T-helper 17 cell (primary cell): ENCODE data around the gene CRYL1. TPM values are rescaled to one million over a fixed set of nuclear protein-coding genes. Genes with fewer than 3 reads are reported as not detected.

Experiments used
- ATAC-seq: fragments of 150-1000 bp; cut with Tn5 transposase; 2 replicates; pipeline ENCODE4 v1.10.0; 2021; ENCODE audit warnings: mild to moderate bottlenecking, moderate library complexity
- DNase-seq, 3 donors: peaks; one replicate each; pipeline versions ENCODE4 v3.0.0 to v3.0.0-alpha.2; 2020 to 2021
- H3K9me3 ChIP-seq: one replicate; pipeline ENCODE4 v1.7.0; 2013; ENCODE audit warnings: low read length, mild to moderate bottlenecking; ENCODE audit not compliant: control insufficient read depth, poor library complexity, severe bottlenecking
- H3K27ac Mint-ChIP-seq: one replicate; pipeline ENCODE4 v1.8.0; 2022; ENCODE audit warnings: mild to moderate bottlenecking, moderate library complexity, mixed read lengths
- H3K27me3 Mint-ChIP-seq: one replicate; pipeline ENCODE4 v1.8.0; 2022; ENCODE audit warnings: mixed read lengths
- H3K36me3 Mint-ChIP-seq: one replicate; pipeline ENCODE4 v1.8.0; 2022; ENCODE audit warnings: low read depth, mixed read lengths
- H3K4me1 Mint-ChIP-seq: one replicate; pipeline ENCODE4 v1.8.0; 2022; ENCODE audit warnings: mild to moderate bottlenecking, mixed read lengths
- H3K4me3 Mint-ChIP-seq: one replicate; pipeline ENCODE4 v1.8.0; 2022; ENCODE audit warnings: mild to moderate bottlenecking, moderate library complexity, mixed read lengths
- total RNA-seq, 4 donors: library from RNA in 2 of 4; stranded (reverse) in 2 of 4; gene quantifications; one replicate each; pipeline ENCODE4 v1.2.3 and lab custom pipeline; 2022 to 2026

The CRYL1 gene
- total RNA-seq, 2 donors from 2014 or later: 17.1 to 18.1 TPM

- Mint-ChIP-seq H3K4me1 (peaks cover 2% of the 10 kb centered on the region), H3K27ac (no peak overlapping the region), H3K27me3 (no peaks in the 10 kb centered on the region), H3K36me3 (no peaks in the 10 kb centered on the region), H3K4me3 (no peak overlapping the region)
- DNase-seq (no peak), ATAC-seq (no peak)
- no peaks in the 10 kb centered on the region for H3K9me3 ChIP-seq
Measured at GRCh38 chr13:20558982-20559381, 33.3 kb upstream of the CRYL1 start.

GRCh38 chr13:20553311-20553710 lies 27.7 kb upstream of the CRYL1 start:
- no peak overlapping the region for H3K27ac Mint-ChIP-seq
- H3K4me3 Mint-ChIP-seq: no peak overlapping the region
- no peaks in the 10 kb centered on the region for H3K36me3 Mint-ChIP-seq
- DNase-seq (no peak), ATAC-seq (no peak)
- no peaks in the 10 kb centered on the region for H3K4me1 Mint-ChIP-seq
- H3K27me3 Mint-ChIP-seq: no peaks in the 10 kb centered on the region
- no peaks in the 10 kb centered on the region for H3K9me3 ChIP-seq

- peaks cover 13% of the 10 kb centered on the region for H3K4me1 Mint-ChIP-seq
- DNase-seq: no peak
- H3K36me3 Mint-ChIP-seq: no peaks in the 10 kb centered on the region
- ATAC-seq: no peak
- no peaks in the 10 kb centered on the region for H3K27me3 Mint-ChIP-seq
- H3K27ac Mint-ChIP-seq: no peak overlapping the region
- no peak overlapping the region for H3K4me3 Mint-ChIP-seq
- no peaks in the 10 kb centered on the region for H3K9me3 ChIP-seq
Measured at GRCh38 chr13:20550799-20551198, 25.1 kb upstream of the CRYL1 start.

- Mint-ChIP-seq H3K4me3 (no peak overlapping the region), H3K36me3 (no peaks in the 10 kb centered on the region)
Measured at GRCh38 chr13:20547479-20547908, 21.8 kb upstream of the CRYL1 start.

GRCh38 chr13:20546556-20546955 lies 20.9 kb upstream of the CRYL1 start:
- peak; percentile 61 for ATAC-seq

More at GRCh38 chr13:20547479-20547908, 21.8 kb upstream of the CRYL1 start:
- H3K9me3 ChIP-seq: no peaks in the 10 kb centered on the region
- DNase-seq: no peak
- Mint-ChIP-seq H3K27me3 (no peaks in the 10 kb centered on the region), H3K27ac (peak overlapping the region; percentile 27), H3K4me1 (peaks cover 16% of the 10 kb centered on the region)
- no peak for ATAC-seq

GRCh38 chr13:20544201-20544923 lies 18.7 kb upstream of the CRYL1 start:
- Mint-ChIP-seq H3K4me3 (no peak overlapping the region), H3K27ac (no peak overlapping the region), H3K36me3 (no peaks in the 10 kb centered on the region), H3K4me1 (peaks cover 16% of the 10 kb centered on the region), H3K27me3 (no peaks in the 10 kb centered on the region)
- DNase-seq (no peak), ATAC-seq (no peak)
- no peaks in the 10 kb centered on the region for H3K9me3 ChIP-seq

More at GRCh38 chr13:20546556-20546955, 20.9 kb upstream of the CRYL1 start:
- DNase-seq: no peak
- H3K4me3 Mint-ChIP-seq: no peak overlapping the region
- no peaks in the 10 kb centered on the region for H3K36me3 Mint-ChIP-seq
- H3K4me1 Mint-ChIP-seq: peaks cover 16% of the 10 kb centered on the region
- H3K9me3 ChIP-seq: no peaks in the 10 kb centered on the region
- no peaks in the 10 kb centered on the region for H3K27me3 Mint-ChIP-seq
- peak overlapping the region; percentile 12 for H3K27ac Mint-ChIP-seq

- ATAC-seq (no peak), DNase-seq (no peak)
- no peak overlapping the region for H3K27ac Mint-ChIP-seq
- no peaks in the 10 kb centered on the region for H3K27me3 Mint-ChIP-seq
- H3K36me3 Mint-ChIP-seq: no peaks in the 10 kb centered on the region
- no peak overlapping the region for H3K4me3 Mint-ChIP-seq
- no peaks in the 10 kb centered on the region for H3K9me3 ChIP-seq
- no peaks in the 10 kb centered on the region for H3K4me1 Mint-ChIP-seq
Measured at GRCh38 chr13:20536992-20537391, 11.3 kb upstream of the CRYL1 start.

- no peak overlapping the region for H3K4me3 Mint-ChIP-seq
- no peaks in the 10 kb centered on the region for H3K4me1 Mint-ChIP-seq
- H3K36me3 Mint-ChIP-seq: peaks cover 2% of the 10 kb centered on the region
- no peaks in the 10 kb centered on the region for H3K27me3 Mint-ChIP-seq
- no peak for ATAC-seq
- no peaks in the 10 kb centered on the region for H3K9me3 ChIP-seq
- DNase-seq: no peak
- no peak overlapping the region for H3K27ac Mint-ChIP-seq
Measured at GRCh38 chr13:20534038-20534608, 8.5 kb upstream of the CRYL1 start.

- Mint-ChIP-seq H3K4me1 (peaks cover 16% of the 10 kb centered on the region), H3K27me3 (no peaks in the 10 kb centered on the region), H3K36me3 (peaks cover 2% of the 10 kb centered on the region), H3K27ac (no peak overlapping the region), H3K4me3 (no peak overlapping the region)
- no peaks in the 10 kb centered on the region for H3K9me3 ChIP-seq
- DNase-seq (no peak), ATAC-seq (no peak)
Measured at GRCh38 chr13:20528452-20528851, 2.8 kb upstream of the CRYL1 start.

- no peak for ATAC-seq
- Mint-ChIP-seq H3K36me3 (peaks cover 2% of the 10 kb centered on the region), H3K27ac (peak overlapping the region; percentile 92), H3K4me1 (peaks cover 18% of the 10 kb centered on the region), H3K27me3 (no peaks in the 10 kb centered on the region), H3K4me3 (peak overlapping the region; percentile 94)
- H3K9me3 ChIP-seq: no peaks in the 10 kb centered on the region
- DNase-seq: no peak
Measured at GRCh38 chr13:20526664-20527063, 1.0 kb upstream of the CRYL1 start.

- H3K9me3 ChIP-seq: no peaks in the 10 kb centered on the region
- DNase-seq: no peak
- Mint-ChIP-seq H3K27ac (peak overlapping the region; percentile 75), H3K27me3 (no peaks in the 10 kb centered on the region), H3K36me3 (no peaks in the 10 kb centered on the region), H3K4me1 (peaks cover 20% of the 10 kb centered on the region), H3K4me3 (peak overlapping the region; percentile 88)
- ATAC-seq: peak; percentile 2
Measured at GRCh38 chr13:20525144-20525600, 485 bp downstream of the CRYL1 start.

- peaks cover 23% of the 10 kb centered on the region for H3K4me1 Mint-ChIP-seq
- H3K9me3 ChIP-seq: no peaks in the 10 kb centered on the region
- no peak overlapping the region for H3K4me3 Mint-ChIP-seq
- peaks cover 2% of the 10 kb centered on the region for H3K36me3 Mint-ChIP-seq
- H3K27me3 Mint-ChIP-seq: no peaks in the 10 kb centered on the region
- DNase-seq: no peak
- no peak for ATAC-seq
- H3K27ac Mint-ChIP-seq: no peak overlapping the region
Measured at GRCh38 chr13:20521364-20522115, 4.1 kb downstream of the CRYL1 start.

- ATAC-seq: no peak
- H3K27ac Mint-ChIP-seq: no peak overlapping the region
- H3K9me3 ChIP-seq: no peaks in the 10 kb centered on the region
- no peak for DNase-seq
- no peak overlapping the region for H3K4me3 Mint-ChIP-seq
- peaks cover 16% of the 10 kb centered on the region for H3K4me1 Mint-ChIP-seq
- no peaks in the 10 kb centered on the region for H3K27me3 Mint-ChIP-seq
- peaks cover 4% of the 10 kb centered on the region for H3K36me3 Mint-ChIP-seq
Measured at GRCh38 chr13:20519875-20520274, 5.8 kb downstream of the CRYL1 start.
